ENCODE measurements around the gene SNRNP200. TPM values are rescaled to one million over a fixed set of nuclear protein-coding genes. Genes with fewer than 3 reads are reported as not detected.
A peak's percentile ranks its signal among the peaks of the same experiment; 100 is the strongest.

The SNRNP200 gene
- total RNA-seq, 1 donor: 44.2 TPM

- Histone ChIP-seq H3K27ac (ENCODE audit: low read depth, low read length) (peak overlapping the region; percentile 14), H3K4me2 (ENCODE audit: insufficient read depth, low read length) (no peak overlapping the region), H3K4me3 (ENCODE audit: insufficient read depth, low read length) (no peak overlapping the region), H3K79me2 (ENCODE audit: insufficient read depth, low read length) (peaks cover under 1% of the 10 kb centered on the region), H4K20me1 (ENCODE audit: insufficient read depth, low read length) (no peaks in the 10 kb centered on the region), H3K27me3 (ENCODE audit: insufficient read depth, low read length) (no peaks in the 10 kb centered on the region), H2AFZ (ENCODE audit: low read length) (no peak overlapping the region), H3K9me3 (ENCODE audit: low read depth, low read length) (no peaks in the 10 kb centered on the region), H3K36me3 (ENCODE audit: insufficient read depth, low read length) (no peaks in the 10 kb centered on the region), H3K4me1 (ENCODE audit: insufficient read depth, low read length) (peaks cover 17% of the 10 kb centered on the region)
- TF ChIP-seq CTCF (IDR thresholded peaks at IDR 0.05; ENCODE audit: extremely low read depth, low read depth, low read length): no peak
- peak; percentile 88 for DNase-seq (ENCODE audit: insufficient read length, low spot score, missing footprints)
These were observed 24.1 kb upstream of the SNRNP200 start for GRCh38 chr2:96329456-96329855.

- no peaks in the 10 kb centered on the region for H4K20me1 ChIP-seq (ENCODE audit: insufficient read depth, low read length)
- no peaks in the 10 kb centered on the region for H3K36me3 ChIP-seq (ENCODE audit: insufficient read depth, low read length)
- peak; percentile 39 for DNase-seq (ENCODE audit: insufficient read length, low spot score, missing footprints)
- H3K27me3 ChIP-seq (ENCODE audit: insufficient read depth, low read length): peaks cover 22% of the 10 kb centered on the region
- no peak for TF ChIP-seq CTCF (IDR thresholded peaks at IDR 0.05; ENCODE audit: extremely low read depth, low read depth, low read length)
- no peak overlapping the region for H3K27ac ChIP-seq (ENCODE audit: low read depth, low read length)
- H2AFZ ChIP-seq (ENCODE audit: low read length): no peak overlapping the region
- no peaks in the 10 kb centered on the region for H3K79me2 ChIP-seq (ENCODE audit: insufficient read depth, low read length)
- no peak overlapping the region for H3K4me2 ChIP-seq (ENCODE audit: insufficient read depth, low read length)
- H3K4me1 ChIP-seq (ENCODE audit: insufficient read depth, low read length): peaks cover 17% of the 10 kb centered on the region
- H3K9me3 ChIP-seq (ENCODE audit: low read depth, low read length): no peaks in the 10 kb centered on the region
- no peak overlapping the region for H3K4me3 ChIP-seq (ENCODE audit: insufficient read depth, low read length)
These were observed 21.9 kb upstream of the SNRNP200 start for GRCh38 chr2:96326990-96327820.

GRCh38 chr2:96326564-96326963 is 21.2 kb upstream of the SNRNP200 start:
- TF ChIP-seq CTCF (IDR thresholded peaks at IDR 0.05; ENCODE audit: extremely low read depth, low read depth, low read length): no peak
- Histone ChIP-seq H3K9me3 (ENCODE audit: low read depth, low read length) (no peaks in the 10 kb centered on the region), H3K4me1 (ENCODE audit: insufficient read depth, low read length) (peaks cover 17% of the 10 kb centered on the region), H2AFZ (ENCODE audit: low read length) (no peak overlapping the region), H3K27ac (ENCODE audit: low read depth, low read length) (no peak overlapping the region), H3K4me2 (ENCODE audit: insufficient read depth, low read length) (no peak overlapping the region), H3K4me3 (ENCODE audit: insufficient read depth, low read length) (no peak overlapping the region), H3K36me3 (ENCODE audit: insufficient read depth, low read length) (no peaks in the 10 kb centered on the region), H4K20me1 (ENCODE audit: insufficient read depth, low read length) (no peaks in the 10 kb centered on the region), H3K79me2 (ENCODE audit: insufficient read depth, low read length) (no peaks in the 10 kb centered on the region), H3K27me3 (ENCODE audit: insufficient read depth, low read length) (peaks cover 27% of the 10 kb centered on the region)
- DNase-seq (ENCODE audit: insufficient read length, low spot score, missing footprints): peak; percentile 6

GRCh38 chr2:96325884-96326255 is 20.5 kb upstream of the SNRNP200 start:
- H3K4me2 ChIP-seq (ENCODE audit: insufficient read depth, low read length): peak overlapping the region; percentile 88
- peaks cover 31% of the 10 kb centered on the region for H3K27me3 ChIP-seq (ENCODE audit: insufficient read depth, low read length)
- peaks cover 22% of the 10 kb centered on the region for H3K4me1 ChIP-seq (ENCODE audit: insufficient read depth, low read length)
- no peak overlapping the region for H3K27ac ChIP-seq (ENCODE audit: low read depth, low read length)
- H3K4me3 ChIP-seq (ENCODE audit: insufficient read depth, low read length): peak overlapping the region; percentile 72
- DNase-seq (ENCODE audit: insufficient read length, low spot score, missing footprints): peak; percentile 59
- H4K20me1 ChIP-seq (ENCODE audit: insufficient read depth, low read length): no peaks in the 10 kb centered on the region
- H2AFZ ChIP-seq (ENCODE audit: low read length): peak overlapping the region; percentile 82
- H3K9me3 ChIP-seq (ENCODE audit: low read depth, low read length): no peaks in the 10 kb centered on the region
- TF ChIP-seq CTCF (IDR thresholded peaks at IDR 0.05; ENCODE audit: extremely low read depth, low read depth, low read length): no peak
- H3K36me3 ChIP-seq (ENCODE audit: insufficient read depth, low read length): no peaks in the 10 kb centered on the region
- no peaks in the 10 kb centered on the region for H3K79me2 ChIP-seq (ENCODE audit: insufficient read depth, low read length)
